Stimulated activated CD4-positive, alpha-beta T cell treated with anti-CD3 and anti-CD28 coated beads, TNF-alpha, amount 100 ng/mL, for 24 hours (primary cell): ENCODE data around the gene KRT35.
A peak's percentile ranks its signal among the peaks of the same experiment; 100 is the strongest.

ENCODE experiments used
- DNase-seq, 3 experiments: peaks; one replicate each; pipeline ENCODE4 v3.0.0-alpha.2; 2020; ENCODE audit warnings: low read depth in 3 of 3

The KRT35 gene

DNA sequence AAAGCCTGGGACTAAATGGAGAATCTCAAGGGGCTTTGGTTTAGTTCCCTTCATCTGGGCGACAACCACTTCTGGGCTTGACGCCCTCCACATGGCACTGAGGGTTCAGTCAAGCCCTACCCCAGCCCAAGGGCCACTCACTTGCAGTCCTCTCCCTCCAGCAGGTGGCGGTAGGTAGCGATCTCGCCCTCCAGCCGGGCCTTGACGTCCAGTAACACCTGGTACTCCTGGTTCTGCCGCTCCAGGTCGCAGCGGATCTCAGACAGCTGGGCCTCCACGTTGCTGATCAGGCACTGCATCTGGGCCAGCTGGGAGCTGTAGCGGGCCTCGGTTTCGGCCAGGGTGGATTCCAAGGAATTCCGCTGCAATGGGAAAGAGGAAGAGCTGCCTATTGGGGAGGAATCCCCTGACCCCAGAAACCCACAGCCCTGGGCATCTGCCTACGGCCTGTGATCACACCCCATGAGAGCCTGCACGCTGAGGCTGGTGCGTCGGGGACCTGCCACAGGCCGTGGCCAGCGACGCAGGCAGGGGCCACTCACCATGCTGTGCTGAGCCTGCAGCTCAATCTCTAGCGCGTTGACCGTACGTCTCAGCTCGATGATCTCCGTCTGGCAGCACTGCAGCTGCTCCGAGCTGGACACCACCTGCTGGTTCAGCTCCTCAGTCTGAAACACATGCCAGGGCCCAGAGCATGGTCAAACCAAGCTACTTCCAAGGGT is 6.0 kb upstream of the KRT35 start:
- DNase-seq: peak in 1 of 3 experiments; percentile 50

DNA sequence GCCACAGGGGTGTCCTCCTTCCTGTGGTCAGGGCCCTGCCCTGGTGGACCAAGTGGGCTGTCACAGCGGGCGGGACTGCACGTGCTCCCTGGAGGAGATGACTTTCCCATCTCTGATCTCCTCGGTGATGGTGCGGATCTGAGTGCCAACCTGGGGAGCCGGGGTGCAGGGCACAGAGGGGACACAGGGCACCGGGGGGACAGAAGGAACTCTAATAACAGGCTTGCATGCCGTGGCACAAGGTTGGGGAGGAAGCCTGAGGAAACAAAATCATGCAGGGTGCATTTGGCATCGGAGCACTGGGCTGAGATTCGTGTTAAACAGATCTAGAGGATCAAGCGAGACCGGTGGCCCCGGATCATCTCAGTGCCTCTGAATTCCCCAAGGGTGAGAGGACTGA is 5.4 kb upstream of the KRT35 start:
- no peak for DNase-seq

- no peak for DNase-seq
Measured at GRCh38 chr17:41484920-41485904, 4.3 kb upstream of the KRT35 start.

GRCh38 chr17:41483991-41484826 is 3.3 kb upstream of the KRT35 start:
- no peak for DNase-seq

GRCh38 chr17:41483531-41483930 is 2.6 kb upstream of the KRT35 start:
- DNase-seq: no peak

GRCh38 chr17:41480581-41480980 is 370 bp downstream of the KRT35 start:
- no peak for DNase-seq

GRCh38 chr17:41480136-41480535 is 815 bp downstream of the KRT35 start:
- no peak for DNase-seq

GRCh38 chr17:41478237-41478636 is 2.7 kb downstream of the KRT35 start:
- DNase-seq: no peak

- no peak for DNase-seq
Measured at GRCh38 chr17:41476866-41477815, 3.8 kb downstream of the KRT35 start.

- DNase-seq: no peak
Measured at GRCh38 chr17:41475421-41475820, 5.5 kb downstream of the KRT35 start.

DNA sequence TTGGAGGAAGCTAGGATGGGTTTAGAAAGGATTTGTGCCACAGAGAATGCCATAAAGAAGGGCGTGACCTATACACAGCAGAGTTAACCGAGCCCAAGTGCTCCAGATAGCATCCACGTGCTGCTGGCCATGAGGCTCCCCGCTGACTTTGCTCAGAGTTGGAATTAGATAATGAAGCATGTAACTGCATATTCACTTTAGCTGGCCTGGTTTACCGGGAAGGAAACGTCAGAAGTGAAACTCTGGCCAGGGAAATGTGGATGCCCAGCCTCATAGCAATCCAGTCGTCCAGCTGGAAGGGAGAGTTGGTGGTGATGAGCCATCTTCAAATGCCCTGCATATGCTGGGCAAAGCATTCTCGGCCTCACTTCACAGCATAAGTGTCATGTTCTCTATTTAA is 6.1 kb downstream of the KRT35 start:
- DNase-seq: no peak

DNA sequence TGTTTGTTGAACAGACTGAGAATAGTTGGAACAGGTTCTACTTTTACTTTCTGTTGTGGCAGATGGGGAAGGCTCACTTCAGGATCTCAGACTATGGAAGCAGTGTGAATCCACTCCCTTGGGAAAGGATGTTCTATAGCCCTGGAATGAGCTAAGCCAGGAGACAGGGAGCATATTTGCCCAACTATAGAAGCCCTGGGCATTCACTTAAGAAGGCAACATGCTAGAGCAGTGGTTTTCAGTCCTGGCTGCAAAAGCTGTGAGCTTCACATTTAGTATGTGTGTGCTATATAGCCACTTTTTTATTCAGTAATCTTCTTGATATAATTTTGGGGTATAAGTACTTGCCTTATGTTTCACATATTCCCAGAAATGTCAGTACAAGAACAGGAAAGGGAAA is 12.6 kb downstream of the KRT35 start:
- no peak for DNase-seq

- DNase-seq: no peak
Measured at GRCh38 chr17:41467561-41467960, 13.4 kb downstream of the KRT35 start.

- DNase-seq: no peak
Measured at GRCh38 chr17:41466988-41467387, 14.0 kb downstream of the KRT35 start, which contains the start of gene KRT32. Gene KRT32 (minus strand): TSS chr17:41467386. CDS start chr17:41467325, 61 bp downstream.

GRCh38 chr17:41464682-41465081 is 16.3 kb downstream of the KRT35 start:
- no peak for DNase-seq

DNA sequence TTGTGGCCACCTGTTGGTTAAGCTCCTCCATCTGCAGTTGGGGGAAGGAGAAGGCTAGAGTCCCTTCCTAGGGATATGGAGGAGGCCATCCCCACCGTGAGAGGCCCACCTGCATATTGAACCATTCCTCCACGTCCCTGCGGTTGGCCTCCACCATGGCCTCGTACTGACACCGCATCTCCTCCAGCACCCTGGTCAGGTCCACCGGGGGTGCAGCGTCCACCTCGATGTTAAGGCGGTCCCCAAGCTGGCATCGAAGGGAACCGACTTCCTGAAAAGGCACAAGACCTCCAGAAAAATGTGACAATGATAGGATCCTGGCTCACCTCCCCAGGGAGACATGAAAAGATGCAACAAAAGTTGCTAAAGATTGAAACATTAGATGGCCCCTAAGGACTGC is 16.8 kb downstream of the KRT35 start:
- DNase-seq: no peak

GRCh38 chr17:41463746-41464145 is 17.2 kb downstream of the KRT35 start:
- DNase-seq: no peak

GRCh38 chr17:41462705-41463104 is 18.2 kb downstream of the KRT35 start:
- no peak for DNase-seq

GRCh38 chr17:41457676-41458075 is 23.3 kb downstream of the KRT35 start:
- no peak for DNase-seq

GRCh38 chr17:41456204-41456603 is 24.7 kb downstream of the KRT35 start:
- DNase-seq: no peak

GRCh38 chr17:41455236-41455635 is 25.7 kb downstream of the KRT35 start:
- no peak for DNase-seq
